GM18873 (cell line): ENCODE data around the gene RNH1.

Source experiments
- ATAC-seq: cut with Tn5 transposase; IDR thresholded peaks from one replicate; pipeline ENCODE4 v1.9.1; 2021; ENCODE audit warnings: mild to moderate bottlenecking, moderate library complexity, moderate number of reproducible peaks; ENCODE audit not compliant: unreplicated experiment, low FRiP score

RNH1 gene

GRCh38 chr11:537622-538430, 30.8 kb upstream of the RNH1 start:
- ATAC-seq = no peak

- peak; percentile 54 for ATAC-seq
Measured at GRCh38 chr11:536841-537621, 30.0 kb upstream of the RNH1 start, which contains the start of gene LRRC56. TSS of gene LRRC56 (plus strand) at chr11:537527. CDS start at chr11:540685, 3,158 bp downstream.

GRCh38 chr11:535519-536454, 28.7 kb upstream of the RNH1 start, which contains the start of gene HRAS:
TSS of gene HRAS (minus strand) at chr11:535576.
- ATAC-seq = peak; percentile 53

GRCh38 chr11:535210-535518, 28.1 kb upstream of the RNH1 start:
- ATAC-seq = no peak

- no peak for ATAC-seq
Measured at GRCh38 chr11:534396-535209, 27.6 kb upstream of the RNH1 start.

DNA sequence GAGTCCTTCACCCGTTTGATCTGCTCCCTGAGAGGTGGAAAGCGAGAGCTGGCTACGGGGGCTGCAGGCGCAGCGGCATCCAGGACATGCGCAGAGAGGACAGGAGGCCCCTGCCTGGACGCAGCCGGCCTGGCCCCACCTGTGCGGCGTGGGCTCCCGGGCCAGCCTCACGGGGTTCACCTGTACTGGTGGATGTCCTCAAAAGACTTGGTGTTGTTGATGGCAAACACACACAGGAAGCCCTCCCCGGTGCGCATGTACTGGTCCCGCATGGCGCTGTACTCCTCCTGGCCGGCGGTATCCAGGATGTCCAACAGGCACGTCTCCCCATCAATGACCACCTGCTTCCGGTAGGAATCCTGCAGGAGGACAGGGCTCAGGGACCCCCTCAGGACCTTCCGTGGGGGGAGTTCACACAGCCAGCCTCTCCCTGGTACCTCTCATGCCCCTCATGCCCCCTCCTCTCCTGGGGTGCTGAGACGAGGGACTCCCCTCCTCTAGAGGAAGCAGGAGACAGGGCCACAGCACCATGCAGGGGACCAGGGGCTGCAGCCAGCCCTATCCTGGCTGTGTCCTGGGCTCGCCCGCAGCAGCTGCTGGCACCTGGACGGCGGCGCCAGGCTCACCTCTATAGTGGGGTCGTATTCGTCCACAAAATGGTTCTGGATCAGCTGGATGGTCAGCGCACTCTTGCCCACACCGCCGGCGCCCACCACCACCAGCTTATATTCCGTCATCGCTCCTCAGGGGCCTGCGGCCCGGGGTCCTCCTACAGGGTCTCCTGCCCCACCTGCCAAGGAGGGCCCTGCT, 26.7 kb upstream of the RNH1 start:
- ATAC-seq = no peak

- no peak for ATAC-seq
Measured at GRCh38 chr11:532986-533585, 26.0 kb upstream of the RNH1 start.

- no peak for ATAC-seq
Measured at GRCh38 chr11:532527-532985, 25.5 kb upstream of the RNH1 start.

DNA sequence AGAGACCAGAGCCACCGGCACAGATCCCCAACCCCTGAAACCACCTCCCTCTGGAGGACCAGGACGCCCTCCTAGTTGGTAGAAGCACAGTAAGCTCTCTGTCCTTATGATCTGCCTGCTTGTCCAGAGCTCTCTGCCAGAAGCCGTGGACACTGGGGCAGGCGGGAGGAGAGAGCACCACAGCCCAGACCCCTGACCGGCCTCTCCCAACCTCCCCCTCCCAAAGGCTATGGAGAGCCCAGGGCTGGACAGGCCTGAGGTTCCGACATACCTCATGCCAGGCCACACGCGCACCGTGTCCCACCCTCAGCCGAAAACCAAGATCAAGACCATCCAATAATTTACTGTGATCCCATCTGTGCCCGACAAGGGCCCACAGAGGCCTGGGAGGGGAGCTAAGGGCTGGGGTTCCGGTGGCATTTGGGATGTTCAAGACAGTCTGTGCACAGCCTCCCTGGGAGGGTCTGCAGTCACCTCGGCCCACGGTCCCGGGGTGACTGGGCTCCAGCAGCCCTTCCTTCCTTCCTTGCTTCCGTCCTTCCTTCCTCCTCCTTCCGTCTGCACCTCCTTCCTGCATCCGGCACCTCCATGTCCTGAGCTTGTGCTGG, 25.0 kb upstream of the RNH1 start:
- ATAC-seq = no peak

- no peak for ATAC-seq
Measured at GRCh38 chr11:530960-531831, 24.2 kb upstream of the RNH1 start.

DNA sequence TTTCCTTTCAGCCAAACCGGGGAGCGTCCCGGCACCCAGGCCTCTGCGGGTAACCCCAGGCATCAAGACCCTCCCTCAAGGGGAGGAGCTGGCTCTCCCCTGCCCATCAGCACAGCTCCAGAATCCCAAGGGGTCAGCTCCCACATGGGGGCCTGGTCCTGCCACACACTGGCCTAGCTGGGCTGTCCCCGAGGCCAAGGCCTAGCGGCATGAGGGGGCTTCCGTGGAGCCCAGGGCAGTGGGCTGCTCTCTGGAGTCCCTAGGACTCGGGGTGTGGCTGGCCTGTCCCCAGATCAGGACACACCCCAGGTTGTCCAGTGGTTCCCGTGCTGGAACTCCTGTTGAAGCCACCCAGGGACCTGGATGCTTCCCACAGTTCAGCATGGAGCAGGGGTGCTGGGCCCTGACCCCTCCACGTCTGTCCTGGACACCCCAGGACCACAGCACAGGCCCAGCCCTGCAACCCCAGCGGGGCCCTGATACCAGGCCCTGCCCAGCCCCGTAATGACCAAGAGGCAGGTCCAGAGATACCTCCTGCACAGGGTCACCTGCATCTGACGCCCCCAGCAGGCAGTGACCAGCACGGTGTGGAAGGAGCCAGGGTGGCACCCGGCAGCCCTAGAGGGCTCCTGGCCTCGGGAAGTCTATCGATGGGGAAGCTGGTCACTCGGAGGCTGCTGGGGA, 22.8 kb upstream of the RNH1 start:
- ATAC-seq = no peak

DNA sequence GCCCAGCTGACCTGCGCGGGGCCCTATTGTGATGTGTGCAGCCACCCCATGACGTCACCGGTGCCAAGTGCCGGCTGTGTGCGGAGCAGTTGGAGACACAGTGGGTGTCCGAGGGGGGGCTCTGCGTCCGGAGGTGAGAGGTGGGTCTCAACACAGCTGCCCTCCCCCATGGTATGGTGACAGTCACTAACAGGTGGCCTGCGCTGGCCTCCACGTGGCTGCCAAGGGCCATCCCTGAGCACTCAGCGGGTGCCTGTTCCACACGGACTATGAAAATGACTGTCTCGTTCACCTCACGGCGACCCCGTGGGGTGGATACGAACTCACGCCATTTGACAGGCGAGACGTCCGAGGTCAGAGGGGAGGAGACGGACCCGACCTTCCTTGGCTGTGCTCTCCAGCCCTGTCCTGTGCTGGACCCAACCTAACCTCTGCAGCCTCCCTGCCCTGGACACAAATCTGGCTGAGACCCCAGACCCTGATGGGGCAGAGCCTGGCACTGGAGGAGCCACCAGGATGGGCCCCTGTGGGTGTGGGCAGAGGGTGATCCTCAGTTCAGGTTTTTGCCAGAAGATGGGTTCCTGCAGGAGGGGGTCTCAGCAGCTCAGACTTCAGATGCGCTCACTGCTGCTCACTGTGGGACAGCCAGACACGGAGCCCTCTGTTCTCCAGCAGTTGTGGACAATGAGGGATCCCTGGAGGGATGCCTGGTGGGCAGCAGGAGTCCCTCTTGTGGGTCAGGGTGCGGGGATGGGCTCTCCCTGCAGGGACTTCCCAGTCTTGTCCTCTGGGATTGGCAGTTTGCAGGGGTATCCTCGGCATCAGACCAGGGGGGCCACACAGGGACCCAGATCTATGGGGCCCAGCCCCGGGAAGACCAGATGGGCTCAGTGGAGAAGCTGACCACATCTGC, 22.0 kb upstream of the RNH1 start:
- ATAC-seq = no peak

DNA sequence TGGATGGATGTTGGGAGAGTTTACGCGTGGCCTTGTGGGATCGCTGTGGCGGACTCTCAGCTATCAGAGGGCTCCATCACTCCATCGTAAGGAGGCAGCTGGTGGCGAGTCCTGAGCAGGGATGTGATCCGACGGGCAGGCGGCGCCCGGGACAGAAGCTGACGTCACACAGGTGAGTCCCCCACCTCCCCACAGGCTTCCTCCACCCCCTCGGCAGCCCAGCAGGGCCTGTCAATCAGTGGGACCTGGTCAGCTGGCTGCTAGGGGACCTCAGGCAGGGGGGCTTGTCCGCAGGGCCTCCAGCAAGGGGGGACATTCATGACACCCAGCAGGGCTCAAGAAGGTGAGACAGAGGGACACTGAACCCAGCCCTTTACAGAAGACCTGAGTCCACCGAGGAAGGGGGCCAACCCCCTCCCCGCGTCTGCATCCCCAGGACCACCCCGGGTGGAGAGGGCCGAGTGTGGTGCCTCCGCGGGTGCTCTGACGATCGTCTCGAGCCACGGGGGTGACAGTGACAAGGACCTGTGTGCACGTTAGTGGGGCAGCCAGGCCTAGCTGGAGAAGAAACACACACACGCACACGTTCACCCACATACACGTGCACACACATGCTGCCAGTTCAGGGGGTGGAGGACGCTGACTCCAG, 21.2 kb upstream of the RNH1 start:
- ATAC-seq = no peak

DNA sequence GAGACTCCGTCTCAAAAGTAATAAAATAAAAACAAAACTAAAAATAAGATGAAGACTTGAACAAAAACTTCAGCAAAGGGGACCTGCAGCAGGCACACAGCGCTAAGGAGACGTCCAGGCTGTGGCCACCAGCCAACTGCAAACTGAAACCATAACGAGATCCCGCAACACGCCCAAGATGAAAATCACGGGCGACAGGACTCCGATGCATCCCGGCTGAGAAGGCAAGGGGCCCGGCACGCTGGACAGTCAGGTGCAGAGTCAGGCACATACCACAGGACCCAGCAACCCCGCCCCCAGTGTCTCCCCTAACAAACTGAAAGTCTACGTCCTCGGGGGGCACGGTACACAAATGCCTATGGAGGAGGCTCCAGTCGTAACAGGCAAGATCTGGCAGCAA, 19.1 kb upstream of the RNH1 start:
- no peak for ATAC-seq

DNA sequence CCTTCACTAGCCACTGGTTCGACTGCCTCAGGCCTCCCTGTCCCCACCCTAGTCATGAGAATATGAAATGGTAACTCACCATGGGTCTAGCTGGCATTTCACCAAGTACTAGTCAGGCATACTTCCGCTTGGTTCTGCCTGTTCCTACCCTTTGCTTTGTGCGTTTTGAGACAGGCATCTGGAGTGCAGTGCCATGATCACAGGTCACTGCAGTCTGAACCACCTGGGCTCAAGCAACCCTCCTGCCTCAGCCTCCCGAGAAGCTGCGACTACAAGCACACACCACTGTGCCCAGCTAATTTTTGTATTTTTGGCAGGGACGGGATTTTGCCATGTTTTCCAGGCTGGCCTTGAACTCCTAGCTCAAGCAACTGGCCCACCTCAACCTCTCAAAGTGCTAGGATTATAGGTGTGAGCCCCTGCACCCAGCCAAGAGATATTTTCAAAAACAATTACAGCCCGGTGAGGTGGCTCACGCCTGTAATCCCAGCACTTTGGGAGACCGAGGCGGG, 14.2 kb upstream of the RNH1 start:
- ATAC-seq = no peak
